Hepatic stellate cell (primary cell): ENCODE results near the gene IGFL2.
"Not testable (repeated sequence)": the region's sequence is repeated elsewhere in the genome, so short reads cannot be mapped to it uniquely, and the experiment has no call there.

ENCODE experiments used
- DNase-seq: peaks from one replicate; pipeline ENCODE4 v3.0.0; 2011; ENCODE audit warnings: low spot score

IGFL2 gene

DNA sequence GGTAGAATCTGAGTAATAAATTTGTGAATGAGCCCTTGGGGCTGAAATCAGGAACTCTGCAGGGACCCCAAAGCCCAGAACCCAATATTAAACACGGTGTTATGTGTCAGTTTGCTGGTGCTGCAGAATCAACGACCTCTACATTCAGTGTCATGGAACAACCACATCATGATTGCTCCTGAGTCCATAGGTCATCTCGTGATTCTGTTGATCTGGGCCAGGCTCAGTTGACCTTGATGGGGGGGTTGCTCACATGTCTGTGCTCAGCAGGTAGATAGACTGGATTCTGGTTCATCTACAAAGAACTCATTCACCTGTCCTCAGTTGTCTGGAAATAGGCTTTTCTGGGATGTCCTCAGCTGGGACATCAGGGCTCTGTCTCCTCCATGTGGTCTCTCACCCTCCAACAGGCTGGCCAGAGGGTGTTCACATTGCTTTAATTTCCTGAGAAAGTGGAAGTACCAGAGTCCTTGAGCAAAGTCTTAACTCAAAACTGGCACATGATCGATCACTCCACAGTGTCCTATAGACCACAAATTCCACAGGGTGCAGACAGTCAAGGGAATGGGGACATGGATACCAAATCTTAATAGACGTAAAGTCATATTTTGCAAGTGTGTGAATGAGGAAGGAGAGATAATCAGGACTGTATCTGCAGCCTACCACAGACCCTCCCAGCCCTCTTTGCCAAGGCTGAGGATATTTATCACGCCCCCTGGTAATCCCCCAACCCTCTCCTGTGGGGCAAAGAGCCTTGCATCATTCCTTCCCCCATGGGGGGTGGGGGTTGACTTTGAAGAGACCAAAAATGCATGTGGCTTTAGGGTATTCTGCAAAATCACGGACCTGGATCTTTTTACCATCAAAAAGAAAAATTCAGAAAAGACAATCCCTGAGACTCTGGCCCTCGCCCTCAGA, 42.2 kb downstream of the IGFL2 start:
- no peak for DNase-seq

DNA sequence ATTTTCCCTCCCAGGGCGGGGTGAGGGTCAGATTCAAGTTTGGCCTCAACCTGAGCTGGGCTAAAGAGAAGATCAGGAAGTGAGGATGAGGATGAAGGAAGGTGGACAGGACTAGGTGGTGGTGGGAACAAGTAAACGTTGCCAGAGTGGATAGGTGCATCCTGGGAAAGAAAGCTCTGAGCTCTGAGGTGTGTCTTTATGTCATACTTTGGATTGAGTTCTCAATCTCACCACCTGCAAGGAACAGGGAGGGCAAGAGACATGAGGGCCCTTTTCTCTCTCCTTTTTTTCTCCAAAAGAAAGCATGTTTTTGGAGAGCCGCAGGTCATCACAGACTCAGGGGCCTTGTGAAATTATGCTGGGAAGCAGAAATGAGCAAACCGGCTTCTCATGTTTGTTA, 43.3 kb downstream of the IGFL2 start:
- no peak for DNase-seq

DNA sequence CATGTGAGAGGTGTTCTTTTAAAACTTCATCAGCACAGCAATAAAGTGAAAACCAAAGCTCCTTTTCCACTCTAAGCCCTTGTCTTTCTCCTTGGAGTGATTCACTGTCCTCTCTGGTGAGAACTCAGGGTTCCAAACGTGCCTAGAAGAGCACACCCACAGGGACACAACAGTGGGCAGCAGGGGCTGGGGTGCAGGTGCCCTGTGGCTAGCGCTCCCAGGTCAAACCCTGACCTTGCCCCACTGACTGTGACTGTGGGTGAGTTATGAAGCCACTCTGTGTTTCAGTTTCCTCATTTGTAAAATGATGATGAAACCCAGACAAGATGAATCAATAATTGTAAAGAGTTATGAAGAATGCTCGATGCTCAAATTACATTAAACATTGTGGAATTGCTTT, 43.9 kb downstream of the IGFL2 start:
- no peak for DNase-seq

DNA sequence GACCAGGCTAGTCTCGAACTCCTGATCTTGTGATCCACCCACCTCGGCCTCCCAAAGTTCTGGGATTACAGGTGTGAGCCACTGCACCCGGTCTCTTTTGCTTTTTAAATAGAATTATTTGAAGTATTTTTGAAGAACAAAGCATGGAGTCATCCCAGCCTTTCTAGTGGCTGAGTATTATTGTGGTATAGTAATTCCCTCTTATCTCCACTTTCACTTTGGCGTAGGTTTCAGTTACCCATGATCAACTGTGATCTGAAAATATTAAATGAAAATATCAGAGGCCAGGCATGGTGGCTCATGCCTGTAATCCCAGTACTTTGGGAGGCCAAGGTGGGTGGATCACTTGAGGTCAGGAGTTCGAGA, 44.6 kb downstream of the IGFL2 start:
- not testable (repeated sequence) for DNase-seq

DNA sequence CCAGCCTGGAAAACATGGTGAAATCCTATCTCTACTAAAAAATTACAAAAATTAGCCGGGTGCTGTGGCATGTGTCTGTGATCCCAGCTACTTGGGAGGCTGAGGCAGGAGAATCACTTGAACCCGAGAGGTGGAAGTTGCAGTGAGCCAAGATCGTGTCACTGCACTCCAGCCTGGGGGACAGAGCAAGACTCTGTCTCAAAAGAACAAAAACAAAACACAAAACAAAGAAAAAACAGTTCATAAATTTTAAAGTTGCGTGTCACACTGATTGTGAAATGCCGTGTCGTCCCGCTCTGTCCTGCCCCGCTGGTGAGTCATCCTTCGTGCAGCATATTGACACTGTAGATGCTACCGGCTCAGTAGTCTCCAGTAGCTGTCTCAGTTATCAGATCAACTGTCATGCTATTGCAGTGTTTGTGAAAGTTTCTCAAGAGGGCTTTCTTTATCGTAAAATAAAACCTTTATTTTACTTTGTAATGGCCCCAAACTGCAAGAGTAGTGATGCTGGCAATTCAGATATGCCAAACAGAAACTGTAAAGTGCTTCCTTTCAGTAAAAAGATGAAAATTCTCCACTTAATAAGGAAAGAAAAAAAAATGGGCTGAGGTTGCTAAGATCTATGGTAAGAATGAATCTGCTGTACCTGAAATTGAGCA, 45.1 kb downstream of the IGFL2 start:
- peak; percentile 80 for DNase-seq

GRCh38 chr19:46193678-46194077, 45.6 kb downstream of the IGFL2 start:
- DNase-seq = no peak

DNA sequence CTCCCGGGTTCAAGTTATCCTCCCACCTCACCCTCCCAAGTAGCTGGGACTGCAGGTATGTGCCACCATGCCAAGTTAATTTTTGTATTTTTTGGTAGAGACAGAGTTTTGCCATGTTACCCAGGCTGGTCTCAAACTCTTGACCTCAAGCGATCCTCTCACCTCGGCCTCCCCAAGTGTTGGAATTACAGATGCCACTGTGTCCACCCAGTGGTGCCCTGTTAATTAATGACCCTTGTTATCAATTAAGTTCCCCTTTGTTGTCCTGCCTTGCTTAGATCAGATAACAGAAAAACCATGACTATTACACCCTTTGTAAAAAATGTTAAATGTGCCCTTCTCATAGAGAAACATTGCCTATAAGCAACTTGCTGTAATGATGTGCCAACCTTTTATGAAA, 47.1 kb downstream of the IGFL2 start:
- DNase-seq = no peak

DNA sequence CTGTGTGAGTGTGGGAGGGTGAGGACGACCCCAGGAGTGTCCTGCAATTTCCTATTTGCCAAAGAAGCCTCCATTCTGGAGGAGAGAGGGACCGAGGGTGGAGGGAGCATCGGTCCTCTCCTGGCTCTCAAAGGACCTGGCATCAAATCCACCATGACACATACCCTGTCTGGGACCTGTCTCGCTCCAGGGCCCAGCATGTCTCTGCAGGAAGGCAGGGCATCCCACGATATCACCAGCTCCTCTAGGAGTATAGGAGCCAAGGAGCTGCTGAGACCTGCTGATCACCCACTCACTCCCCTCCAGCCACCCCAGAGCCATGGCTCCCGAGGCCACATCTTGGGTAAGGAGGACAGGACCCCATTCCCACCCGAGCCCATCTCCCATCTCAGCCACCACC, 47.9 kb downstream of the IGFL2 start:
- DNase-seq = not testable (repeated sequence)

DNA sequence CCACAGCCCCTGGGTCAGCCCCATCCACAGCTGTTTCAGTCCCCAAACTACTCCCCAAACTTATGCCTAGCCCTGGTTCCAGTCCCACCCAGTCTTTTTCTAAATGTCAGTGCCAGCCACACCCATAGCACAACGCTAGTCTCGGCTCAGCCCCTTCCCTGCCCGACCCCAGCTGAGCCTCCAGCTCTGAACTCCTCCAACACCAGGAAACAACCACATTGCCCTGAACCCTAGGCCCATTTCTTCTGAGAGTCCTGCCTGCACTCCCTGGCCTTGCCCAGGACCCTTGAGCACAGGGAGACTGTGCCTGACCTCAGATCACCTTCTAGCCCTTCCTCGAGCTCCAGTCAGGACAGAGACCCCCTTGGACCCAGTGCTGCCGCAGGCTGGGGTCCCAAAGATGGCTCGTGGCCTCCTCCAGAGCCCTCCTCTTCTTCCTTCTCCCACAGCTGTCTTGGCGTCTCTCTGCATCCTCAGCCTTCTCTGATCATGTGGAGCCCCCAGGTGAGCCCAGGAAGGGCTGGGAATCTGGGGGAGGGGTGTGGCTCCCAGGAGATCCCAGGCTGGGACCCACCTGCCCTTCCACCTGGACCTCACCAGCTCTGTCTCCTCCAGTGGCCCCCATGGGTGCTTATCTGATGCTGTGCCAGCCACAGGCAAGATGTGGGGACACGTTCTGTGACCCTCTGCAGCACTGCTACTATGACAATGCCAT, 48.5 kb downstream of the IGFL2 start:
- DNase-seq = no peak

DNA sequence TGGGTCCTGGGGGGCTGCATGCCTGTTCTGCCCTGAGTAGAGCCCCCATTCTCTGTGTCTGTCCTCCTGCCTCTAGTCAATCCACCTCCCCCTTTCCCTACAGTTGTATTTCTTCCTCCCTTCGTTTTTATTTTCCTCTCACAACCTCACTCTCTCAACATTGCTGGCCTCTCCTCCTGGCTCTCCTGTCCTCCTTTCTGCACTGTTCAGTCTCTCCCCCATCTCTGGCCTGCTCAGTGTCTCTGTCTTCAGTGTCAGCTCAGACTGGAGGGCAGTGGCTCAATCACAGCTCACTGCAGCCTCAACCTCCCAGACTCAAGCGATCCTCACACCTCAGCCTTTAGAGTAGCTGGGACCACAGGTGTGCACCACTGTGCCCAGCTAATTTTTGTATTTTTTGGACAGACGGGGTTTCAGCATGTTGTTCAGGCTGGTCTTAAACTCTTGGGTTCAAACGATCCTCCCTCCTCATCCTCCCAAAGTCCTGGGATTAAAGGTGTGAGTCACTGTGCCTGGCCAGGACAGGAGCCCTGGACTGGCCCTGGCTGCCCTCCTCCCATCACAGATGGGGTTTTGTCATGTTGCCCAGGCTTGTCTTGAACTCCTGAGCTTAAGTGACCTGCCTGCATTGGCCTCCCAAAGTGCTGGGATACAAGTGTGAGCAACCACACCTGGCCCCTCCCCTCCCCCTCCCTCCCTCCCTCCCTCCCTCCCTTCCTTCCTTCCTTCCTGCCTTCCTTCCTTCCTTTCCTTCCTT, 49.5 kb downstream of the IGFL2 start:
- no peak for DNase-seq

DNA sequence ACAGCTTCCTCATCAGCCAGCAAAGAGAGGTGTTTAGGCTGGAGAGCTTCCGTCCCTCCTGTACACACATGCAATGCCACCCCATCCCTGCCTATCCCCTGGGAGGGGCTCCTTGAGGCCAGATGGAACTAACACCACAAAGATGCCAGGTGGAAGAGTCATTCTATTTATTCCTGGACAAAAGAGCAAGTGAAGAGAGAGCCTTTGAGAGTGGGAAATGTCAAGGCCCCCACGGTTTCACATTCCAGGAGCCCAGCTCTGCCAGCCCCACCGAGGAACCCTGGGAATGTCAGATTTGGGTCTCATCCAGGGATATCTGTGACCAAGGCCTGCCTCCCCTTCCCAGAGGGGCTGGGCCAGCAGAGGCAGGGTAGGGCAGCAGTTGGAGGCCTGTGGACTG, 50.7 kb downstream of the IGFL2 start:
- DNase-seq = no peak

GRCh38 chr19:46201454-46202310, 53.6 kb downstream of the IGFL2 start:
- no peak for DNase-seq

DNA sequence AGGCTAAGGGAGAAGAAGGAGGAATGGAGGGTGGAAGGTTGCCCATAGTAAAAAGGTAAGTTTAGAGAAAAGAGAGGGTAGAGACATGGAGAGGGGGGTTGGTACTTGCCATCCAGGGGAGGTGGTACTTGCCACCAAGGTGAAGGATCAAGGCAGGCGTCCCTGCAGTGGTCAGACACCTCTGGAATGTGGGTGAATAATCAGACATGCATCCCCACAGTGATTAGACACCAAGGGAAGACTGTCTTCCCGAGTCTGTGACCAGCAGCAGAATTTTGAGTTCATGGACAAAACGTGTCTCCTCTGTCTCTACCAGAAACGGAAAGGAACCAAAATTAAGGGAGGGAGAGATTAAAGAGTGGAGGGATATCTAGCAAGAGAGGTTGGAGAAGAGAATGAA, 54.4 kb downstream of the IGFL2 start:
- no peak for DNase-seq

DNA sequence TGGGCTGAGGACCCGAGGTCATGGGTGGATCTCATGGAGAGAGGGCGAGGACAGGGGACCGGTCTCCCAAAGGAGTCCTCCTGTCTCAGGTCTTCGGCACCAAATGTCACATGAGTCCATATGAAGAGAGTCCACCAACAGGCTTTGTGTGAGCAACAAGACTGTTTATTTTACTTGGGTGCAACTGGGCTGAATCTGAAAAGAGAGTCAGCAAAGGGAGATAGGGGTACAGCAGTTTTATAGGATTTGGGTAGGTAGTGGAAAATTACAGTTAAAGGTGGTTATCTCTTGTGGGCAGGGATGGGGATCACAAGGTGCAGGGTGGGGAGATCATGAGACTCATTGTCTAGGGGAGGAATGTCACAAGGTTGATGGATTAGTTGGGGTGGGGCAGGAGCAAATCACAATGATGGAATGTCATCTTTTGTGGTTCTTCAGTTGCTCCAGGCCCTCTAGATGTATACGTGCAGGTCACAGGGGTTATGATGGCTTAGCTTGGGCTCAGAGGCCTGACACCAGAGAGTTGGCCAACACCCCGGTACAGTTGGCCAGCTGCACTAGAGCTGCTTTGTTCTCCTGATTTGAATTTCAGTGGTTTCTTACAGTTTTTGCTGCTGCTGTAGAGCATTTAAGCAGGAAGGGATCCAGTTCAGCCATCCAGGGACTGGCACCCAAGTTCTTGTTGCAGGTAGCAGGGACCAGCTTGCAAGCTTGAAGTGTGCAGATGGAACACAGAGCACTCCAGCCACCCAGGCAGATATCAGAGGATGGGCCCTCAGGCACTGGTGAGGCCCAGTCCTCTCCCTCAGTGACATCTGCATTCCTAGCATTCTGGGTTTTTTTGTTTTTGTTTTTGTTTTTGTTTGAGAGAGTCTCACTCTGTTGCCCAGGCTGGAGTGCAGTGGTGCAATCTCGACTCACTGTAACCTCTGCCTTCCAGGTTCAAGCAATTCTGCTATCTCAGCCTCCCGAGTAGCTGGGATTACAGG, 55.1 kb downstream of the IGFL2 start:
- DNase-seq = no peak

DNA sequence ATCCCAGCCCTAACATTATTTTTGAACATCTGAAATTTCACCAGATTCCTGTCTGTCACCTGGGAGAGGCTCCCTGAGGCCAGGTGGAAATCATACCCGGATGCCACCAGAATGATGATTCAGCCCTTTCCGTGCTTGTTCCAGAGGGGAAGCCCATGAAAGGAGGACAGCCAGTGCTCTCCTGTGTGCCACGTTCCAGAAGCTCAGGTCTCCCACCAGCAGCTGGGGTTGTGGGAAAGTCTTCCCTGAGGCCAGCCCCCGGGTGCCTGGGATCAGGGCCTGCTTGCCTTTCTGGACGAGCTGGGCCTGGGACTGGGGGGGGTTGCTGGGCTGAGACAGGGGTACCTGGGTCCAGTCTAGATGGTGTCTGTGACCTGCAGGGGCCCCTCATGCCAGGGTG, 56.0 kb downstream of the IGFL2 start:
- no peak for DNase-seq

DNA sequence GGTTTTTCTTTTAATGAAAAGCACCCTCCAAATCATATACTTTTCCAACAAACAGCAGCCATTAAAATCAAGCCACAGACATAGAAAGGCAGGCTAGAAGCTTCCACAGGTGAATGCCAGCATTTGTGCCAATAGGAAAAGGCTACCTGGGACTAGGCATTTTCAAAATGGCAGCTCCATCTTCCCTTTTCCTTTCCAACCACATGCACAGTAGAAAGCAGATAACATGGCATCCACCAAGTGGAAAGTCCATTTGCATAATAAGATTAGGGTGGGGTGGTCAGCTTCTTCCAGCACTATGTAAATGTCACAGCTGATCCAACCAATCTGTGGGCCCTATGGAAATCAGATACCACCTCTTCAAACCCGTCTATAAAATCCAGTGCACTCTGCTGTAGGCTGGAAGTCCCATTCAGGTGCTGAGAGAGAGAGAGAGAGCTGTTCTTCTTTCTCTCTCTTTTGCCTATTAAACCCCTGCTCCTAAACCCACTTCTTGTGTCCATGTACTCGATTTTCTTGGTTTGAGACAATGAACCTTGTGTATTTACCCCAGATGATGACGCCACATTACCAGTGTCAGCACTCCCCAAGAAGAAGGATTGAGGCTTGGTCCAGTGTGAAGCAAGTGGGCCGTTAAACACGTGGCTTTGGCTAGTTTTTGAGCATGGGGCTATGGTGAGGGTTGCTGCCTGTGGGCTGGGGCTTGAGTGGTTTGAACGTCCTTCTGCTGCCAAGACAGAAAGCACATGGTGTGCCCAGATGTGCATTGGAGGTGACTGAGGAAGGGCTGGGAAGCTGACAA, 57.3 kb downstream of the IGFL2 start:
- no peak for DNase-seq

DNA sequence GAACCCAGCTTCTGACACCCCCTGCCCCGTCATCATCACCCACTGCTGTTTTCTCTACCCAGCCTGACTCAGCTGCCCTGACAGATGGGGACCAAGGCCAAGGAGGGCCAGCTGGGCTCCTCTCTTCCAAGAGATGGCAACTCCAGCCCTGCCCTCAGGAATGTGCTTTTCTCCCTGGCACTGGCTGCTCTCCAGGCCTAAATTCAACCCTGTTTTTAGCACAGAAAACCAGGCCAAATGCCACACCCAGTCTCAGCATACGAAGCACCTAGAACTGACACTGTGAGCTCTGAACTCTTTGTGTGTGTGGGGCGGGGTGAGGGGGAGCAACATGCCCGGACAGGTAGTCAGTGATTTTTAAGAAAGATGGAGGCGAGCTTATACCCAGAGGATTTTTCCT, 58.1 kb downstream of the IGFL2 start:
- DNase-seq = no peak

- DNase-seq = no peak
Observed at GRCh38 chr19:46206682-46207081, 58.6 kb downstream of the IGFL2 start.

DNA sequence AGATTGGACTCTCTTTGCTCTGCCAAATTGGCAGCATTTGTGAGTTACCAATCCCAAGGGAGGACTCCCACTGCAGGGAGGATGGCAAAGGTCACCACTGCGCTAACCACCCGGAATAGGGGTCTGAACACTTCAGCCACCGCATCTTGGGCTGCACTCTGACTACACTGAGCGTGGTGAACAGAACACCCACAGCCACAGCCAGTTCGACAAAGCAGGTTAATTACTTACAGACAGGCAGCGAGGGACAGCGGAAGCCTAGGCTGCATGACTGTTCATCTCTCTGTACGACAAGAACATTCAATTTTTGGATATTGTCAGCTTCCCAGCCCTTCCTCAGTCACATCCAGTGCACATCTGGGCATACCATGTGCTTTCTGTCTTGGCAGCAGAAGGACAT, 59.8 kb downstream of the IGFL2 start:
- DNase-seq = not testable (repeated sequence)
